Kidney epithelial cell (primary cell): ENCODE results near the gene TLR9. TPM values are rescaled to one million over a fixed set of nuclear protein-coding genes. Genes with fewer than 3 reads are reported as not detected.

ENCODE experiments used
- DNase-seq: peaks from one replicate; pipeline ENCODE4 v3.0.0-alpha.2; 2010; ENCODE audit warnings: low read depth
- H3K27me3 ChIP-seq: 2 replicates; pipeline ENCODE4 v1.6.0; 2011; ENCODE audit warnings: low read length; ENCODE audit not compliant: control insufficient read depth, insufficient read depth
- H3K36me3 ChIP-seq: 2 replicates; pipeline ENCODE4 v1.5.1; 2011; ENCODE audit warnings: low read length; ENCODE audit not compliant: control insufficient read depth, insufficient read depth
- H3K4me3 ChIP-seq: 2 replicates; pipeline ENCODE4 v1.5.1; 2011; ENCODE audit warnings: low read depth, mild to moderate bottlenecking, control low read depth, low read length
- CTCF ChIP-seq: IDR thresholded peaks from 2 replicates; pipeline ENCODE4 v1.5.1; 2011; ENCODE audit warnings: mild to moderate bottlenecking, moderate library complexity, low read length, control low read depth, inconsistent platforms; ENCODE audit not compliant: insufficient read depth, poor library complexity, severe bottlenecking
- total RNA-seq: library from RNA; depleted of rRNA; stranded (reverse); fragments of >200 nt; gene quantifications from 2 replicates; pipeline ENCODE4 v1.2.3, GENCODE V29; 2015

TLR9 gene
- total RNA-seq, 1 donor from 2014 or later: not detected

GRCh38 chr3:52186729-52187128 lies 38.7 kb downstream of the TLR9 start:
- no peak for DNase-seq
- H3K27me3 ChIP-seq: no peaks in the 10 kb centered on the region
- H3K36me3 ChIP-seq: no peaks in the 10 kb centered on the region
- TF ChIP-seq CTCF: no peak
- H3K4me3 ChIP-seq: no peak overlapping the region

- no peak for DNase-seq
Observed at GRCh38 chr3:52185837-52186236, 39.6 kb downstream of the TLR9 start.

GRCh38 chr3:52185311-52185710 lies 40.1 kb downstream of the TLR9 start:
- TF ChIP-seq CTCF: no peak
- no peaks in the 10 kb centered on the region for H3K36me3 ChIP-seq
- H3K4me3 ChIP-seq: no peak overlapping the region
- DNase-seq: no peak
- no peaks in the 10 kb centered on the region for H3K27me3 ChIP-seq

More at GRCh38 chr3:52185837-52186236, 39.6 kb downstream of the TLR9 start:
- no peaks in the 10 kb centered on the region for H3K36me3 ChIP-seq
- H3K4me3 ChIP-seq: no peak overlapping the region
- H3K27me3 ChIP-seq: no peaks in the 10 kb centered on the region
- no peak for TF ChIP-seq CTCF

- H3K27me3 ChIP-seq: no peaks in the 10 kb centered on the region
- no peak for TF ChIP-seq CTCF
- no peak overlapping the region for H3K4me3 ChIP-seq
- no peaks in the 10 kb centered on the region for H3K36me3 ChIP-seq
- no peak for DNase-seq
Observed at GRCh38 chr3:52184690-52185089, 40.8 kb downstream of the TLR9 start.

GRCh38 chr3:52183786-52184445 lies 41.5 kb downstream of the TLR9 start:
- Histone ChIP-seq H3K4me3 (no peak overlapping the region), H3K36me3 (no peaks in the 10 kb centered on the region), H3K27me3 (peaks cover 3% of the 10 kb centered on the region)
- TF ChIP-seq CTCF: no peak
- DNase-seq: no peak

- H3K36me3 ChIP-seq: no peaks in the 10 kb centered on the region
- H3K4me3 ChIP-seq: no peak overlapping the region
- peaks cover 4% of the 10 kb centered on the region for H3K27me3 ChIP-seq
- TF ChIP-seq CTCF: no peak
- no peak for DNase-seq
Observed at GRCh38 chr3:52182691-52183090, 42.8 kb downstream of the TLR9 start.
